ENCODE measurements around the gene MYOZ1.
"Not testable (repeated sequence)": the region's sequence is repeated elsewhere in the genome, so short reads cannot be mapped to it uniquely, and the experiment has no call there.

DNA sequence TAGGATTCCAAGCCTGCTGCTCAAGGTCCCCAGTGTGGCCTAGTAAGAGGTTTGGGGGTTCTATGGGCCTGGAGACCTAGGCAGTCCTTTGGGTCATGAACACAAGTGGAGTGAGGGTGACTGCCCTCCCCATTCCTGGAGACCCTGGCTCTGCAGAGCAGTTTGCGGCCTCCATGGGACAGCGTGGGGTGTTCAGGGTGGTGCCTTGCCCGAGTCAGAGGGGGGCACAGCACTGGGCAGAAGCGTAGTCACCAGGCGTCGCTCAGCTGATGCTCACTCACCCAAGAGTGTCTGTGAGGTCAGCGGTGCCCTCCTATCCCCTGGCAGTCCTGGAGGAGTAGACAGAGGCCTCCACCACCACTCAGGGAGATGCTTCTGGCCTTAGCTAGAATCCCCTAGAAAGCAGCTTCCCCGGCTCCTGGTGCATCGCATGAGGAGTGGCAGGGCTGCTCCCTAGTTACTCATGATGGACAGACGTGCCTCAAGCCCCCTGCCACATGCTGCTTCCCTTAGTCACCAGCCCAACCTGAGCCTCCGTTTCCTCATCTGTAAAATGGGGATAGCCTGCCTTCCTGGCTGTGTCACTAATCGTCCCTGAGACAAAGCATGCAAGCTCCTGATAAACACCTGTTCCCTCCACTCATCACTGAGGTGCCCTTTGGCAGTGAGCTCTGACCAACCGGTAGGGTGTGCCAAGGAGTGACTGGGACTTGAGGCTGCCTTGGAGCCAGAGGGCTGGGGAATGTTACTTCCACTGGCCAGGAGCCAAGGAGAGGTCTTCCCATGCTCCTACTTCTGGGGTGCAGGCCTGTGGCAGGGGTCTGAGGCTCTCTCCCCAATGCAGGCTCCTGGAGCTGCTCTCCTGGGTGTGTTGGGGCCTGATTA, 23.1 kb upstream of the MYOZ1 start:
- TF ChIP-seq, protein P1, sequence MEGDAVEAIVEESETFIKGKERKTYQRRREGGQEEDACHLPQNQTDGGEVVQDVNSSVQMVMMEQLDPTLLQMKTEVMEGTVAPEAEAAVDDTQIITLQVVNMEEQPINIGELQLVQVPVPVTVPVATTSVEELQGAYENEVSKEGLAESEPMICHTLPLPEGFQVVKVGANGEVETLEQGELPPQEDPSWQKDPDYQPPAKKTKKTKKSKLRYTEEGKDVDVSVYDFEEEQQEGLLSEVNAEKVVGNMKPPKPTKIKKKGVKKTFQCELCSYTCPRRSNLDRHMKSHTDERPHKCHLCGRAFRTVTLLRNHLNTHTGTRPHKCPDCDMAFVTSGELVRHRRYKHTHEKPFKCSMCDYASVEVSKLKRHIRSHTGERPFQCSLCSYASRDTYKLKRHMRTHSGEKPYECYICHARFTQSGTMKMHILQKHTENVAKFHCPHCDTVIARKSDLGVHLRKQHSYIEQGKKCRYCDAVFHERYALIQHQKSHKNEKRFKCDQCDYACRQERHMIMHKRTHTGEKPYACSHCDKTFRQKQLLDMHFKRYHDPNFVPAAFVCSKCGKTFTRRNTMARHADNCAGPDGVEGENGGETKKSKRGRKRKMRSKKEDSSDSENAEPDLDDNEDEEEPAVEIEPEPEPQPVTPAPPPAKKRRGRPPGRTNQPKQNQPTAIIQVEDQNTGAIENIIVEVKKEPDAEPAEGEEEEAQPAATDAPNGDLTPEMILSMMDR (IDR thresholded peaks at IDR 0.05) = not testable (repeated sequence)
- TF ChIP-seq POLR2A (IDR thresholded peaks at IDR 0.05) = not testable (repeated sequence)

Measured in thyroid gland (tissue), 4 donors.